Activated CD8-positive, alpha-beta memory T cell treated with anti-CD3 and anti-CD28 coated beads for 48 hours (primary cell): Measurements from ENCODE around the gene MPST.
"Not testable (repeated sequence)": the region's sequence is repeated elsewhere in the genome, so short reads cannot be mapped to it uniquely, and the experiment has no call there.

ENCODE experiments used
- DNase-seq, 3 experiments: peaks; one replicate each; pipeline ENCODE4 v3.0.0-alpha.2; 2020; ENCODE audit warnings: low read depth in 2 of 3, low spot score in 2 of 3

The MPST gene

DNA sequence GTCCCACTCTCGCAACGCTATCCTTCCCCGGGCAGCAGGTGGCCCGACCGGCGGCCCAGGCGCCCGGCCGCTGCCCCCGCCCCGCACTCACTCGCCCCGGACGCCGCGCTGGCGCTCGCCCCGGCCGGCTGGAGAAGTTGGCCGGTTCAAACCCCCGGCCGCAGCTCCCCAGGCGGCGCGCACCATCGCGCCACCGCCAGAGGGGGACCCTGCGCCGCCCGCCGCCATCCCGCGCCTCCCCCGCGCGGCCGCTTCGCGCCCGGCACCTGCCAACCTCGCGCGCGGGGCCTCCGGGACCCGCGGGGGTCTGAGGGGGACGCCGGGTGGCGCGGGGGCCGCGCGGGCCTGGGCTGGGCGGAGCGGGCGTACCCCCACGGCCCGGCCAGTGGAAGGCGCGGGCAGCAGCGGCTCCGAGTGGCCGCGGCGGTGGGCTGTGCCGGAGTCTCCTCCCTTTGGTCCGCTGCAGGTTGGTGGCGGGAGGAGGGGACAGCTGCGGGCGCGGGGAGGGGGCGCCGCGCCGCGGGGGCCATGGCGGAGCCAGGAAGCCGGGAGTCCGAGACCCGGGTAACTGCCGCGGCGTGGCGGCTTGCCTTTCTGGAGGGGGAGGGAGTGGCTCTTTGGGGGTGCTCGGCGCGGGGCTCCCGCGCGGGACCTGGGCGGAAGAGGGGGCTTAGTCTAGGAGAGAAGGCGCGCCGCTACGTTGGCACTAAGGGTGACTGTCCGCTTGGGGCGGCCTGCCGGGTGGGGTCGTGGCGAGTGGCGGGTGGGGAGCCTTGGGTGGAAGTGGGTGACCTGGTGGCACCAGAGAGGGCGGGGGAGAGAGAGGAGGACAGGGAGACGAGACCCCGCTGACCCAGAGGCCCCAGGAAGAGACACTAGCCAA, at the start of gene MPST, which contains the start of gene TST:
MPST (plus strand) TSS at position 434 of the 883 bp plus-strand sequence; CDS start at position 529, 95 bp downstream.
TST (minus strand) TSS at position 139 of the 883 bp plus-strand sequence. CDS start 715 bp downstream, outside the sequence.
- no peak for DNase-seq

- no peak for DNase-seq
These were observed 48.0 kb upstream of the MPST start for GRCh38 chr22:36971341-36972125.

DNA sequence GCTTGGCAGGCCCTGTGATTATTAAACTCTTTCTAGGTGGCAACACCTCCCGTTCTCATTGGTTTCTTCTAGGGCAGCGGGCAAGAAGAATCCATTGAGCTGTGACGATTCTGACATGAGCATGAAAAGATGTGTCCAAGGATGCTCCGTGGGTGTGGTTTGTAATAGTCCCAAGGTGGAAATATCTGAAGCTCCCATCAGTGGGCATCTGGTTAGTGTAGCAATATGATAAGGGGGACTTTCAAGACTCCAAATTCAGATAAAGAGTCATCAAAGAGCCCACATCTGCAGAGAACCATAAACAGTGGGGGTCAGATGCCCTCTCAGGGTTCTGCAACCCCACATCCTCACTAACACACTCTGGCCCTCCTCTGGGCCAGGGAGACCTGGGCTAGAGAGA, 42.9 kb upstream of the MPST start:
- no peak for DNase-seq

- peak; percentile 40 to 77 (median 65) for DNase-seq
These were observed 42.1 kb upstream of the MPST start for GRCh38 chr22:36977401-36977861.

DNA sequence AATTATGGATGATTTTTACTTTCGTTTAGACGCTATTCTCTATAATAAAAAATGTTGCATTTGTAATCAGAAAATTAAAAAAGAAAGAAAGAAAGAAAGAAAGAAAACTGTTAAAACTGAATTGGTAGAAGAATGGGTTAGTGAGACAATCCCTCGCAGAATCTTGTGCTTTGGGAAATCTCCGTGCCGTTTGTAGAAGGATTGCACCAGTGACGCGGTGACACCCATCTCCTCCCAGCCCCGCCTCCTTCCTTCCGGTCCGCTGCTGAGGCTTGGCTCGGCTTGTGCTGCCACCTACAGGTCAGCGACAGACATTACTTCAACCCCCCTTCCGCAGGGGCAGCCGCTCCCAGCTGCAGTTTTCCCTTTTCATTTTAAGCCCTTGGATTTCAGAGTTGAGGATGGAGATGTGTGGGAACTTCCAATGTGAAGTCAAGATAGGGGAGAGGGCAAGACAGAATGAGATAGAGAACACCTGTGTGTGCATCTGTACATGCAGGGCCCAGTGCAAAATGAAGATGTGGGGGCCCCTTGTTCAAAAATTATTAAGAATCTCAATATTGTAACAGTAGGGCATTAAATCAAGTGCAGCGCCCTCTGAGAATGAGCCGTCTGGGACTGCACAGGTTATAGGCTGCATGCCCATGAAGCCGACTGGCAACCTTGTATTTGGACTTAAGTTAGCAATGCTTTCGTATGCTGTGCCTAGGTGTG, 41.4 kb upstream of the MPST start:
- peak; percentile 73 to 81 (median 74) for DNase-seq

GRCh38 chr22:36979016-36979910, 40.3 kb upstream of the MPST start:
- DNase-seq = no peak

- no peak for DNase-seq
These were observed 38.2 kb upstream of the MPST start for GRCh38 chr22:36981247-36981775.

- no peak for DNase-seq
These were observed 37.4 kb upstream of the MPST start for GRCh38 chr22:36982136-36982535.

- DNase-seq = no peak
These were observed 34.2 kb upstream of the MPST start for GRCh38 chr22:36985211-36985889.

DNA sequence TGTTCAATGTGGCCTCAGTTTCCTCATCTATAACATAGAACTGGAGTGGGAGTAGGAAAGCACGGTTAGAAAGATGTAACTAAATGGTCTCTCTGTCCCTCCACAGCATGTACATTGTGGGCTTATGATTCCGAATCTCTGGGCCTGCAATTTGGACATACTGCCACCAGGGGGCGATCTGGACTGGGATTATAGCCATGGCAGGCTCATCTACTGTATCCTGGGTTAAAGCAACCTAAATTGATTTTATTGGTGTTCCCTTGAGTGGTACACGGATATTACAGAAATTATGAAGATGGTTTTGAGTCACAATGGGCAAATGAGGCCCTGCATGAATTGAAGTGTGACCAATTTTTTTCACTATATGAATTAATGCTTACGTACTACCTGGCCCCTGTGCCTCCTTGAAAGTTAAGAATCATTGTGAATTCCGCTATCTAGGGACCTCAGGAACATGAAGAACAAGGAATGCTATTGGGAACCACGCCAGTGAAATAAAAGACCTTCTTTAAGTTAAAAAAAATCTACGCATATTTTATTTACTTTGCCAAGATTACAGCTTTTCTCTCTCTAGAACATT, 33.2 kb upstream of the MPST start:
- peak in 2 of 3 experiments; percentile 17 to 55 for DNase-seq

DNA sequence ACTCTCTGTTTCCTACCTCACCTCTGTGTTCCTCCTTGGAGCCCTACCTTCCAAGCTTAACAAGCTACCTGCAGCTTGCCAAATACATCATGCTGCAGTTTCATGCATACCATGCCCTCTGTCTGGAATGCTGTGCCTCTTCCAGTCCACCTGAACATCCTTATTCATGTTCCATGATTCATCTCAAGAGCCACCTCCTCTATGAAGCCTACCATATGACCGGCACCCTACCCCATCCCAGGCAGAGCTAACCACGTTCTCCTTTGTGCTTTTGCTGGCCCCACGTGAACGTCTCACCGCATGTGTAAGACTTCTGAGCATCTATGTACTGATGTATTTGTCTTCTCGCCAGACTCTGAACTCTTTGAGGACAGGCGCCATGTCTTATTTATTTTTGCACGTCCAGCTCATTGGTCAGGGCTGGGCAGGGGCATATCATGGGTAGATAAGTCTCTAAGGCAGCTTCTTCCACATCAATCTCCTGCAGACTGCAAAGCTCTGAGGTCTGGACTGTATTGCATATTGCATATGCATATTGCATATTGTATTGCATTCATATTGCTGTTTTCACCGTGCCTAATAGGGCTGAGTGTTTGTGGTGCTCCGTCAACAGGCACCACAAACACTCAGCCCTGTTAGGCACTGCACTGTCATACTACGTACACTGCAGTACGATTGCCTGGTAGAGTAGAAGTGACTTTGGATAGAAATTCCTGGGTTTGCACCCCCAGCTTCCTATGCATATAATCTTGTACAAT, 31.3 kb upstream of the MPST start:
- no peak for DNase-seq

- not testable (repeated sequence) for DNase-seq
These were observed 30.5 kb upstream of the MPST start for GRCh38 chr22:36989012-36989411.

GRCh38 chr22:36990457-36990856, 29.1 kb upstream of the MPST start:
- no peak for DNase-seq

DNA sequence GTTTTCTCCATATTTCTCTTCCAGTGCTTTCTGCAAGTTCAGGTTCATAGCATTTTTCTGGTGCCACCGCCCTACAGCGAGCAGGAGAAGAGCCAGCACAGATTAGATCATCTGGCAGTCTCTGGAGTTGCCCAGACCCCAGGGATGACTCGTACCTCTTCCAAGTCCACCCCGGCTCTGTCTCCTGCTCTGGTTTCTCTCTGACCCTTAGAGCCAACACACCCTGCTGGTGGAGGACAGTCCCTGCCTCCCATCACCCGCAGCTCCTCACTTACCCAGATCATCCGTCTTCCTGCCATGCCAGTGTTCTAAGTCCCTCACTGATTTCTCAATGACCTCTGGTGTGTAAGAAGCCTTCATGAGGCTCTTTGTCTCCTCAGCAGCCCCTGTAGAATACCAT, 28.3 kb upstream of the MPST start:
- no peak for DNase-seq

GRCh38 chr22:36997746-36998145, 21.8 kb upstream of the MPST start:
- DNase-seq = no peak

DNA sequence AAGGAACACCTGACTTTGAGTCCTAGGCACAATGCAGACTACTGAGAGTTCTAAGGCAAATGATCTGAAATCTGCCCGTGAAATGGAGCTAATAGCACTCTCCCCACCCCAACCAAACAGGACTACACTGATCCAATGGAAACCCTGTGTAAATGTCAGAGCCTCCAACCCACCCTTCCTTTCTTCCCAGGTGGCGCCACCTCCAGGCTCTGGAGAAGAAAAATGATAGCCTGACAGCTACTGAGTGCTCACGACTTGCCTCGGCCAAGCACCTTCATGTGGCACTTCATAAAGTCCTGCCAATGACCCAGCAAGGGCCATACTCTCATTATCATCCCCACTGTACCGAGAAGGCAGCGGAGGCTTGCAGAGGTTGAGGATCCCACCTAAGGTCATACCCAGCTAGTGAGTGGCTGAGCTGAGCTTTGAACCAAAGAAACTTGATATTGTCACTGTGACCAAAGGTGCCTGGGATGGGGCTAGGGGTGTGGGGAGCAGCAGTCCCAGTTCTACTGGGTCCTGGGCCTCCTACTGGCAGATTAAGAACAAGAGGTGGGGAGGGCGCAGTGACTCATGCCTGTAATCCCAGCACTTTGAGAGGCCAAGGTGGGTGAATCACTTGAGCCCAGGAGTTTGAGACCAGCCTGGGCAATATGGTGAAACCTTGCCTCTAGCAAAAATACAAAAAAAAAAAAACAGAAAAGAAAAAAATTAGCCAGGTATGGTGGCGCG, 20.8 kb upstream of the MPST start:
- DNase-seq = no peak

GRCh38 chr22:36999463-36999862, 20.1 kb upstream of the MPST start:
- no peak for DNase-seq
